ENCODE results near the gene PBOV1. TPM values are rescaled to one million over a fixed set of nuclear protein-coding genes. Genes with fewer than 3 reads are reported as not detected.

PBOV1 gene
- total RNA-seq: not detected in 2 replicates

GRCh38 chr6:138218449-138218848, at the start of gene PBOV1:
TSS of gene PBOV1 (minus strand) at chr6:138218491. CDS start at chr6:138218395, 96 bp downstream.
- DNase-seq (ENCODE audit: low read depth): no peak

GRCh38 chr6:138266095-138266494, 47.8 kb upstream of the PBOV1 start:
- DNase-seq (ENCODE audit: low read depth): no peak

- no peak for DNase-seq (ENCODE audit: low read depth)
Observed at GRCh38 chr6:138264372-138264880, 46.1 kb upstream of the PBOV1 start.

- no peak for DNase-seq (ENCODE audit: low read depth)
Observed at GRCh38 chr6:138263963-138264362, 45.7 kb upstream of the PBOV1 start.

- DNase-seq (ENCODE audit: low read depth): no peak
Observed at GRCh38 chr6:138261116-138261780, 43.0 kb upstream of the PBOV1 start.

GRCh38 chr6:138258991-138259390, 40.7 kb upstream of the PBOV1 start:
- no peak for DNase-seq (ENCODE audit: low read depth)

- no peak for DNase-seq (ENCODE audit: low read depth)
Observed at GRCh38 chr6:138258197-138258596, 39.9 kb upstream of the PBOV1 start.

GRCh38 chr6:138257638-138258040, 39.3 kb upstream of the PBOV1 start:
- DNase-seq (ENCODE audit: low read depth): no peak

GRCh38 chr6:138255443-138255842, 37.2 kb upstream of the PBOV1 start:
- no peak for DNase-seq (ENCODE audit: low read depth)

GRCh38 chr6:138253731-138254130, 35.4 kb upstream of the PBOV1 start:
- DNase-seq (ENCODE audit: low read depth): no peak

- peak; percentile 95 for DNase-seq (ENCODE audit: low read depth)
Observed at GRCh38 chr6:138250513-138251247, 32.4 kb upstream of the PBOV1 start.

- no peak for DNase-seq (ENCODE audit: low read depth)
Observed at GRCh38 chr6:138250053-138250452, 31.8 kb upstream of the PBOV1 start.

GRCh38 chr6:138248878-138249277, 30.6 kb upstream of the PBOV1 start:
- peak; percentile 29 for DNase-seq (ENCODE audit: low read depth)

GRCh38 chr6:138248011-138248410, 29.7 kb upstream of the PBOV1 start:
- no peak for DNase-seq (ENCODE audit: low read depth)

- DNase-seq (ENCODE audit: low read depth): no peak
Observed at GRCh38 chr6:138246650-138247440, 28.6 kb upstream of the PBOV1 start.

GRCh38 chr6:138245751-138246150, 27.5 kb upstream of the PBOV1 start:
- DNase-seq (ENCODE audit: low read depth): no peak

GRCh38 chr6:138242987-138243592, 24.8 kb upstream of the PBOV1 start:
- no peak for DNase-seq (ENCODE audit: low read depth)

GRCh38 chr6:138241934-138242333, 23.6 kb upstream of the PBOV1 start:
- no peak for DNase-seq (ENCODE audit: low read depth)

GRCh38 chr6:138241381-138241780, 23.1 kb upstream of the PBOV1 start:
- no peak for DNase-seq (ENCODE audit: low read depth)

GRCh38 chr6:138240476-138241245, 22.4 kb upstream of the PBOV1 start:
- DNase-seq (ENCODE audit: low read depth): no peak

- no peak for DNase-seq (ENCODE audit: low read depth)
Observed at GRCh38 chr6:138239774-138240173, 21.5 kb upstream of the PBOV1 start.
